Thoracic aorta (tissue), 2 donors: ENCODE measurements around the gene DDR2. TPM values are rescaled to one million over a fixed set of nuclear protein-coding genes. Genes with fewer than 3 reads are reported as not detected.

Source experiments
- ATAC-seq: fragments of 150-250 bp; one replicate; pipeline ENCODE4 v1.8.0; 2017; ENCODE audit warnings: low read depth; ENCODE audit not compliant: insufficient number of reproducible peaks, low FRiP score
- DNase-seq: peaks from one replicate; pipeline ENCODE4 v3.0.0-alpha.2; 2020; ENCODE audit warnings: low spot score
- H3K27ac ChIP-seq, 2 donors: fragments of 200-600 bp; sonication (generic); 1 replicate in 1 of 2; 2 replicates in 1 of 2; pipeline ENCODE4 v1.5.1; 2016; ENCODE audit warnings: mild to moderate bottlenecking in 2 of 2, moderate library complexity in 2 of 2
- H3K27me3 ChIP-seq: fragments of 200-600 bp; sonication (generic); replicated peaks from 2 replicates; pipeline ENCODE4 v1.6.0; 2016; ENCODE audit warnings: mild to moderate bottlenecking; ENCODE audit not compliant: insufficient read depth
- H3K36me3 ChIP-seq: fragments of 200-600 bp; sonication (generic); one replicate; pipeline ENCODE4 v1.5.1; 2016
- H3K4me1 ChIP-seq, 2 donors: fragments of 200-600 bp; sonication (generic); 1 replicate in 1 of 2; 2 replicates in 1 of 2; pipeline versions ENCODE4 v1.5.1 to v1.6.0; 2016; ENCODE audit warnings: low read depth in 2 of 2, mild to moderate bottlenecking in 1 of 2; ENCODE audit not compliant: control insufficient read depth in 1 of 2
- H3K4me3 ChIP-seq: fragments of 200-600 bp; sonication (generic); 2 replicates; pipeline ENCODE4 v1.5.1; 2016; ENCODE audit warnings: mild to moderate bottlenecking
- H3K9me3 ChIP-seq: fragments of 200-600 bp; sonication (generic); 2 replicates; pipeline ENCODE4 v1.5.1; 2016
- CTCF ChIP-seq: fragments of 200-600 bp; sonication (generic); IDR thresholded peaks from one replicate; pipeline ENCODE4 v1.5.1; 2019; ENCODE audit warnings: antibody characterized with exemption
- total RNA-seq, 2 donors: library from RNA; depleted of rRNA; stranded (reverse); fragments of >200 nt; gene quantifications; one replicate each; pipeline versions ENCODE4 v1.1.0 to v1.2.3, GENCODE V29; 2016

DDR2 gene
- total RNA-seq, 2 donors from 2014 or later, result 133 to 144 TPM

GRCh38 chr1:162695687-162696086, 63.4 kb downstream of the DDR2 start:
- Histone ChIP-seq H3K4me1 (peaks cover 9 to 43% of the 10 kb centered on the region in 2 donors), H3K36me3 (no peaks in the 10 kb centered on the region), H3K4me3 (no peak overlapping the region), H3K27me3 (no peaks in the 10 kb centered on the region), H3K9me3 (no peaks in the 10 kb centered on the region), H3K27ac (peak overlapping the region in 1 of 2 donors; percentile 40)
- ATAC-seq (no peak), DNase-seq (no peak)
- no peak for TF ChIP-seq CTCF

DNA sequence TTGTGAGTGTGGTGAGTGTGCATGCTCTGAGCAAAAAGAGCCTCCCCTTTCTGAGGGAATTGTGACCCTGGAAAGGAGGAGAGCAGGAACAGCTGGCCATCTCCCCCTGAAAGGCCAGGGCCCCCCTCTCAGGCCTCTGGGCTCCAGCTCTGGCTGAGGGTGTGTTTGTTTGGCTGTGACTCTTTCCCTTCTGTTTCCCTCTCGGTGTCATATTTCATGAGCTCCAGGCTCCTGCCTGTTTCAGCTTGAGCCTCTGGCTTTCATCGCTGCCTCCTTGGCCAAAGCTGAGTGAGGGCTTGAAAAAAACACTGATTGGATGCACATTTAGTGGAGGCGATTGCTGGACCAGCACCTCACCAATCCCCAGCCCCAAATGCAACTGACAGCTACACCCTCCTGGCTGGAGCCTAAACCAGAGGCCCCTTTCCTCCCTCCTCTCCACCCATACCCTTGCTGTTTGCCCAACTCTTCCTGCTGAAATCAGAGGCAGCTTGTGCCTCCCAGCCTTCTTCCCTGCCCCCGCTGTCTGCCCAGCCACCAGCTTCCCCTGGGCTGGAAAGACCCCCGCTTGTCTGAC, 64.1 kb downstream of the DDR2 start:
- peak; percentile 66 for ATAC-seq
- H3K9me3 ChIP-seq, result no peaks in the 10 kb centered on the region
- no peaks in the 10 kb centered on the region for H3K27me3 ChIP-seq
- peak overlapping the region in 1 of 2 donors; percentile 40 for H3K27ac ChIP-seq
- H3K36me3 ChIP-seq, result no peaks in the 10 kb centered on the region
- no peak for DNase-seq
- TF ChIP-seq CTCF, result no peak
- peak overlapping the region; percentile 0 for H3K4me3 ChIP-seq
- H3K4me1 ChIP-seq, result peaks cover 5 to 36% of the 10 kb centered on the region in 2 donors

- DNase-seq (no peak), ATAC-seq (no peak)
- Histone ChIP-seq H3K4me3 (no peak overlapping the region), H3K4me1 (peaks cover 4 to 28% of the 10 kb centered on the region in 2 donors), H3K36me3 (no peaks in the 10 kb centered on the region), H3K27me3 (no peaks in the 10 kb centered on the region), H3K27ac (peak overlapping the region in 1 of 2 donors; percentile 40), H3K9me3 (no peaks in the 10 kb centered on the region)
- TF ChIP-seq CTCF, result no peak
Observed at GRCh38 chr1:162697140-162697895, 65.1 kb downstream of the DDR2 start.

DNA sequence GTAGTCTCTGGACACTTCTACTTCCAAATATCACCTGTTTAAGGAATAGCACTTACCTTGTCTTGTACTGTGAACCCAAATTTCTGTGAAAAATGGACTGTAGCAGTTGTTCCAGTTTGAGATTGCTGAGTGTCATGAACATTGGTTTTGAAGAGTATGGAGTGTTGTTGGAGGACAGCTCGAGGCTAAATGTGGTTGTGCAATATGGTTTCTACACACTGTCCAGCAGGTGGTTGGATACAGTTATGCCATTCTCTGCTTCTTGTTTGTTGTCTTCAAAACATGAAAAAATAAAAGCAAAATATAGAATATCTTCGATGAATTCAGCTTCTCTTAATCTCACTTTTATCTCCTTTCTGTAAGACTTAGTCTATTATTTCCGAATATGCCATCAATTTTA, 67.1 kb downstream of the DDR2 start:
- no peak overlapping the region for H3K27ac ChIP-seq
- no peak for ATAC-seq
- no peak for DNase-seq
- no peaks in the 10 kb centered on the region for H3K27me3 ChIP-seq
- H3K36me3 ChIP-seq, result no peaks in the 10 kb centered on the region
- peaks cover 4 to 25% of the 10 kb centered on the region in 2 donors for H3K4me1 ChIP-seq
- TF ChIP-seq CTCF, result no peak
- no peaks in the 10 kb centered on the region for H3K9me3 ChIP-seq
- H3K4me3 ChIP-seq, result no peak overlapping the region

DNA sequence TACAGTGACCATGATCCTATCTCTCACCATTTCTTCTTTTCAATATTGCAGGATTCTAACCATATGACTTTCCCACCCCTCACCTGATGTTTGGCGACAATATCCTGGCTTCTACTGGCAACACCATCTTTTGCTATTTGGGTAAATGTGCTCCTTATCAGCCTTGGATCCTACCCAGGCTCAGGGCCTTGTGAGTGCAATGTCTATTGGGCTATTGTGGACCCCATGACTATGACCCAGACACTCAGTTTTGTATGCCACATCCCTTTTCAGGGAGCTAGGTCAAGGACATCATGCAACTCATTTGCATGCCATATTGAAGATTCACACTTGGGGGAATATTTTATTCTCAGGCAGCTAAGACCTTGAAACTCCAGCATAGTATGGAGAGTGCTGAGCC, 67.9 kb downstream of the DDR2 start:
- no peak overlapping the region for H3K27ac ChIP-seq
- peaks cover 4 to 22% of the 10 kb centered on the region in 2 donors for H3K4me1 ChIP-seq
- ATAC-seq (no peak), DNase-seq (no peak)
- TF ChIP-seq CTCF, result no peak
- no peaks in the 10 kb centered on the region for H3K9me3 ChIP-seq
- no peak overlapping the region for H3K4me3 ChIP-seq
- no peaks in the 10 kb centered on the region for H3K36me3 ChIP-seq
- H3K27me3 ChIP-seq, result no peaks in the 10 kb centered on the region
